CD4-positive, alpha-beta T cell treated with Interleukin-6 for 4 hours (primary cell): ENCODE results near the gene DGKH.

ENCODE experiments used
- DNase-seq: peaks from one replicate; pipeline ENCODE4 v3.0.0-alpha.2; 2020; ENCODE audit warnings: mixed read lengths

The DGKH gene

DNA sequence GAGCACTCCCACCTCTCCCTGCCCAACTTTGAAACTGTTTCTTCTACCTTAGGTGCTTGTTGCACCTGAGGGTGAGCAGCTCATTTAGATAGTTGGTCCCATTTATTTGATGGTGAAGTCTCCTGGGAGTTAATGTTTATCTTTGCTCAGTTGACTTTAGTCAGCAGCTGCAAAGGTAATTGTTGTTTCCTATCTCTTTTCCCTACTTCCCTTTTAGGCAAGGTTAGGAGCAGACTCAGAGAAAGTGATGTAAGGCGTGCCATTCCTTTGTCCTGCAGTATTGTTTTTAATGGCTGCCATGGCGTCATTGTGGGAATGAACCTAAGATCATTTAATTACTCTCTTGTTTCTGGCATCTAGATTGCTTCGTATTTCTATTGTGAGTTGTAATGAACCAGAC, 235.1 kb downstream of the DGKH start:
- no peak for DNase-seq

DNA sequence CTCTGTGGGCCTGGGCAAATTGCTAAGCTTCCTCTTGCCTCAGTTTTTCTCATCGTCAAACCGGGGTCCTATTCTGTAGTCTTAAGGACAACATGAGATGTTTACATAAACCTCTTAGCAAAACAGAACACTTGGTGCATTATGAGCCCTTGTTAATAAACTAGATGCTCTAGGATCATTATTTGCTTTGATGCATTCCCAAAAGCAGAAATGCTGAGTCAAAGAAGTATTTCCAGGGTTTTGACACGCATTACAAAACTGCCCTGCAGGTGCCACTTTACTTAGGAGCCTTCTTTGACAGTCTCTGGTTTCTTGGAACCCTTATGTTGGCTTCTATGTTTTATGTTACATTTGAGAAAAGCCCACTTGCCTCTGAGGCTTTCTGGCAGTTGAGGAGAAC, 235.6 kb downstream of the DGKH start:
- no peak for DNase-seq
